Neutrophil (primary cell): Measurements from ENCODE around the gene USP36.

Source experiments
- H3K27ac ChIP-seq: fragments of 200-600 bp; sonication (generic); 2 replicates; pipeline ENCODE4 v1.5.1; 2016; ENCODE audit warnings: mild to moderate bottlenecking, moderate library complexity
- H3K27me3 ChIP-seq: fragments of 200-600 bp; sonication (generic); 2 replicates; pipeline ENCODE4 v1.6.0; 2016; ENCODE audit warnings: mild to moderate bottlenecking
- H3K36me3 ChIP-seq: fragments of 200-600 bp; sonication (generic); 2 replicates; pipeline ENCODE4 v1.5.1; 2017
- H3K4me1 ChIP-seq, 2 experiments: fragments of 200-600 bp in 1 of 2; sonication (generic) in 1 of 2; 1 replicate in 1 of 2; 2 replicates in 1 of 2; pipeline versions ENCODE4 v1.5.1 to v1.6.1; 2013 to 2016; ENCODE audit warnings: low read depth in 1 of 2, low read length in 1 of 2, mild to moderate bottlenecking in 1 of 2, moderate library complexity in 1 of 2; ENCODE audit not compliant: control insufficient read depth in 1 of 2, insufficient read depth in 1 of 2
- H3K4me3 ChIP-seq, 2 experiments: fragments of 200-600 bp in 1 of 2; sonication (generic) in 1 of 2; 1 replicate in 1 of 2; 2 replicates in 1 of 2; pipeline ENCODE4 v1.5.1; 2013 to 2016; ENCODE audit warnings: low read depth in 1 of 2, low read length in 1 of 2, mild to moderate bottlenecking in 1 of 2, moderate library complexity in 1 of 2
- H3K9me3 ChIP-seq: fragments of 200-600 bp; sonication (generic); 2 replicates; pipeline ENCODE4 v1.5.1; 2016
- TF ChIP-seq, protein P1 (sequence below): fragments of 200-600 bp; sonication (generic); IDR thresholded peaks from 2 replicates; pipeline ENCODE4 v1.5.1; 2016; ENCODE audit warnings: antibody characterized with exemption

The USP36 gene

DNA sequence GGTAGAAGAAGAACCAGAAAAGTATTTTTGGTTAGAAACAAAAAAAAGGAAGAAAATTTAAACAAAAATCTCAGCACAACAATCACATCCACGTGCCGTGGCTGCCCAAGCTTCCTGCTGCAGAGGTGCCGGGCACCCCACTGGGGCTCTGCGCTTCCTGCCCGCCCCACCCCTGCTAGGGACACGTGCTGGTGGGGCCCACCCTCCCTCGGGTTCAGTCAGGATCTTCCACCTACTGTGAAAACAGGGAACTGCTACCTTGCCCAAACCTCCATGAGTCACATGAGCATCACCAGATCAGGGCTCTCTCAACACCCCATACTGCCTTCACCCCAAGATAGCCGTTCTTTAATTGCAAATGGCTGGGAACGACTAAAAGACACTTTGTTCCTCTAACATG lies 34.2 kb downstream of the USP36 start:
- H3K27me3 ChIP-seq, result no peaks in the 10 kb centered on the region
- no peak overlapping the region for H3K4me3 ChIP-seq
- H3K9me3 ChIP-seq, result no peaks in the 10 kb centered on the region
- H3K4me1 ChIP-seq, result peaks cover 17 to 25% of the 10 kb centered on the region in 2 experiments
- H3K27ac ChIP-seq, result no peak overlapping the region
- TF ChIP-seq, protein P1, sequence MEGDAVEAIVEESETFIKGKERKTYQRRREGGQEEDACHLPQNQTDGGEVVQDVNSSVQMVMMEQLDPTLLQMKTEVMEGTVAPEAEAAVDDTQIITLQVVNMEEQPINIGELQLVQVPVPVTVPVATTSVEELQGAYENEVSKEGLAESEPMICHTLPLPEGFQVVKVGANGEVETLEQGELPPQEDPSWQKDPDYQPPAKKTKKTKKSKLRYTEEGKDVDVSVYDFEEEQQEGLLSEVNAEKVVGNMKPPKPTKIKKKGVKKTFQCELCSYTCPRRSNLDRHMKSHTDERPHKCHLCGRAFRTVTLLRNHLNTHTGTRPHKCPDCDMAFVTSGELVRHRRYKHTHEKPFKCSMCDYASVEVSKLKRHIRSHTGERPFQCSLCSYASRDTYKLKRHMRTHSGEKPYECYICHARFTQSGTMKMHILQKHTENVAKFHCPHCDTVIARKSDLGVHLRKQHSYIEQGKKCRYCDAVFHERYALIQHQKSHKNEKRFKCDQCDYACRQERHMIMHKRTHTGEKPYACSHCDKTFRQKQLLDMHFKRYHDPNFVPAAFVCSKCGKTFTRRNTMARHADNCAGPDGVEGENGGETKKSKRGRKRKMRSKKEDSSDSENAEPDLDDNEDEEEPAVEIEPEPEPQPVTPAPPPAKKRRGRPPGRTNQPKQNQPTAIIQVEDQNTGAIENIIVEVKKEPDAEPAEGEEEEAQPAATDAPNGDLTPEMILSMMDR, result no peak
- H3K36me3 ChIP-seq, result peaks cover 12% of the 10 kb centered on the region

DNA sequence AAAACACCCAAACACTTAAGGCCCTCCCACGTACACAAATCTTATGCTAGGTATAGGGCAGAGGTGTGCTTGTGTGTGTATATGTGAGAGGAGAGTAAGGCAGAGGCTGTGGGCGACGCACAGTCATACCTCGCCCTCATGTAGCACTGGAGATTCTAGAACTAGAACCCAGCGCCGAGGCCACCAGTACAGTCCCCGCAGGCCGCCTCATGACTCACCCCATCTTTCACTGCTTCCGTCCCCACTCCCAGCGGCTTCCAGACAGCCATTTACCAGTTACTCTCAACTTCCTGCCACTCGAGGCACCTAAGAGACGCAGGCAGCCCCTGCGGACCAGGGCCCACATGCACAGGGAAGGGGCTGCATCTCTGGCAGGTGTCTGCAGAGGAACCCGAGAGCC lies 35.3 kb downstream of the USP36 start:
- Histone ChIP-seq H3K4me3 (no peak overlapping the region), H3K27me3 (no peaks in the 10 kb centered on the region), H3K36me3 (peaks cover 12% of the 10 kb centered on the region), H3K4me1 (peaks cover 10 to 17% of the 10 kb centered on the region in 2 experiments), H3K9me3 (no peaks in the 10 kb centered on the region), H3K27ac (no peak overlapping the region)
- TF ChIP-seq, protein P1, result no peak

DNA sequence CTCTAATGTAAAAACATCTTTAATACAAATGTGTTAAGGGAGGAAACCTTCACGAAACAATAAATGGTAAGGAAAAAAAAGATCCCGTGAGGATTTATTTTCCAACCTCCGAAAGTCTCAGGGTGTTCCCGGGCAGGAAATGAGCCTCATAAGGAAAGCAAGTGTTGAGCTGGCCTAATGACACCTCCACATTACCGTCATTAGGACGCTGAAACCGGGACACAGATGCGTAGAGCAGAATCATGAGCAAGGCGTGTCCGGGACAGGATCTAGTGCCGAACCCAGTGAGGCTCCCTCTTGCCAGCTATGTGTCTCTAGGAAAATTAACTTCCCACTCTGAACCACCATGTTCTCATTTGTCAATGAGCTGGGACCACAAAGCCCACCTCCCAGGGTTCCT lies 35.8 kb downstream of the USP36 start:
- H3K4me3 ChIP-seq, result no peak overlapping the region
- H3K9me3 ChIP-seq, result no peaks in the 10 kb centered on the region
- peaks cover 10 to 17% of the 10 kb centered on the region in 2 experiments for H3K4me1 ChIP-seq
- no peak overlapping the region for H3K27ac ChIP-seq
- H3K36me3 ChIP-seq, result peaks cover 12% of the 10 kb centered on the region
- no peaks in the 10 kb centered on the region for H3K27me3 ChIP-seq
- TF ChIP-seq, protein P1, result no peak

DNA sequence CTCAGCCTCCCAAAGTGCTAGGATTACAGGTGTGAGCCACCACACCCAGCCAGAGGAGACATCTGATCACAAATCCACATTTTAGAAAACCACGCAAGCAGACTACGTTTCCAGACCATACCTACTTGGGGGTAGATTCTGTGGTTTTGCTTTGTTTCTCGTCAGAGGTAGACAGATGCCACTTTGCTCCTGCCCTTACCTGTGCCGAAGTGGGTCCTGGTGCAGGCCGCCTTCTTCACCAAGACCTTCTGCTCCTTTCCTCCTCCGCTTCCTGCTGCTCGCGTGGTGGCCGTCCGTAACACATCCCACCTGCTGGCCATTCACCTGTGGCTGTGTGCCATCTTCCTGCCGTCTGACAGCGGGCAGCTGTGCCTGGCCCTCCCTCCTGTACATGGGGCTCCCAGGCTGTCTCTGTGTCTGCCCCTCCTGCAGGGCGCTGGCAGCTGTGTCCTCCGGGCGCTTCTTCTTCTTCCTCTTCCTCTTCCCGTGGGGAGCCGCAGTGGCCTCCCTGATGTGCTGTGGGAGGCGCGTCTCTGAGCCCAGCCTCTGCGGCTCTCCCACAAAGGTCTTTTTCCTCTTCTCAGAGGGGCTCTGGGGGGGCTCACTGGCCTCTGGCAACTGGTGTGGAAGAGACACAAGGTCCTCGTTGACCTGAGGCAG lies 37.3 kb downstream of the USP36 start:
- H3K4me1 ChIP-seq, result peaks cover 10 to 17% of the 10 kb centered on the region in 2 experiments
- no peaks in the 10 kb centered on the region for H3K9me3 ChIP-seq
- peaks cover 8% of the 10 kb centered on the region for H3K36me3 ChIP-seq
- no peaks in the 10 kb centered on the region for H3K27me3 ChIP-seq
- peak overlapping the region; percentile 2 for H3K27ac ChIP-seq
- H3K4me3 ChIP-seq, result peak overlapping the region; percentile 22 to 52
- TF ChIP-seq, protein P1, result no peak

DNA sequence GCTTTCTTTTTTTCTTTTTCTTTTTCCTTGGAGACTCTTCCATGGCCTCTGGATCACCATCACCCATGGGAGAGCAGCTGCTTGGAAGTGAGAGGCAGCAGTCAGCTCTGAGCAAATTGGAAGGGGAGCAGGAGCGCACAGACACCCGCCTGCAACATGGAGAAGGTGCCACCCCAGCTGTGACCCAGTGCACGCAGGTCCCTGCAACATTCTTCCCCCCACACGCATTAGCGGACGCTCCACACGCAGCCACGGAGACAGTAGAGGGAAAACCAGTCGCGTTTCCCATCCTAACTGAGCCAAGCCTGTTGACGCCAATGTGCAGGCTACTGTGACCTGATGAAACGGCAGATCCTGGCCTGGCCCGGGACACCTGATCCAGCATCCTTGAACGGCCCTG lies 38.2 kb downstream of the USP36 start:
- Histone ChIP-seq H3K9me3 (no peaks in the 10 kb centered on the region), H3K4me3 (no peak overlapping the region), H3K4me1 (peaks cover 10 to 17% of the 10 kb centered on the region in 2 experiments), H3K36me3 (peaks cover 11% of the 10 kb centered on the region), H3K27ac (no peak overlapping the region), H3K27me3 (no peaks in the 10 kb centered on the region)
- TF ChIP-seq, protein P1, result no peak
